ENCODE measurements around the gene FAM221A.
A peak's percentile ranks its signal among the peaks of the same experiment; 100 is the strongest.
"Not testable (repeated sequence)": the region's sequence is repeated elsewhere in the genome, so short reads cannot be mapped to it uniquely, and the experiment has no call there.

FAM221A gene

GRCh38 chr7:23662984-23663313 lies 17.1 kb upstream of the FAM221A start:
- no peak overlapping the region for H3K27ac ChIP-seq

GRCh38 chr7:23664122-23664521 lies 15.9 kb upstream of the FAM221A start:
- H3K9me3 ChIP-seq (replicated peaks in 1 of 11): peaks cover 26 to 56% (median 32%) of the 10 kb centered on the region in 11 experiments
- no peak for TF ChIP-seq Cebpa-rat (IDR thresholded peaks at IDR 0.05)
- H3K4me1 ChIP-seq: no peaks in the 10 kb centered on the region
- H3K9ac ChIP-seq: no peak overlapping the region
- no peak overlapping the region for H3K27ac ChIP-seq
- H3K36me3 ChIP-seq: peaks cover 0 to 4% (median 0%) of the 10 kb centered on the region in 11 experiments; a peak in 2 of 22 replicates
- H3K4me3 ChIP-seq: no peak overlapping the region
- no peaks in the 10 kb centered on the region for H4K20me1 ChIP-seq
- H3K27me3 ChIP-seq: no peaks in the 10 kb centered on the region
- no peak overlapping the region for H3K4me2 ChIP-seq

More at GRCh38 chr7:23662984-23663313, 17.1 kb upstream of the FAM221A start:
- Histone ChIP-seq H3K9ac (no peak overlapping the region), H4K20me1 (no peaks in the 10 kb centered on the region), H3K4me1 (no peaks in the 10 kb centered on the region), H3K36me3 (peaks cover 0 to 5% (median 0%) of the 10 kb centered on the region in 11 experiments; a peak in 3 of 22 replicates), H3K4me3 (no peak overlapping the region), H3K4me2 (no peak overlapping the region), H3K9me3 (replicated peaks in 1 of 11) (peaks cover 37 to 68% (median 43%) of the 10 kb centered on the region in 11 experiments), H3K27me3 (no peaks in the 10 kb centered on the region)
- TF ChIP-seq Cebpa-rat (IDR thresholded peaks at IDR 0.05): no peak

- H3K27me3 ChIP-seq: no peaks in the 10 kb centered on the region
- no peak overlapping the region for H3K4me2 ChIP-seq
- TF ChIP-seq Cebpa-rat (IDR thresholded peaks at IDR 0.05): no peak
- no peaks in the 10 kb centered on the region for H3K4me1 ChIP-seq
- H3K9me3 ChIP-seq (replicated peaks in 1 of 11): peaks cover 0 to 10% (median 5%) of the 10 kb centered on the region in 11 experiments; a peak in 3 of 22 replicates
- H3K36me3 ChIP-seq: no peaks in the 10 kb centered on the region
- no peak overlapping the region for H3K9ac ChIP-seq
- H3K4me3 ChIP-seq: no peak overlapping the region
- H4K20me1 ChIP-seq: no peaks in the 10 kb centered on the region
- no peak overlapping the region for H3K27ac ChIP-seq
Measured at GRCh38 chr7:23672033-23672432, 8.0 kb upstream of the FAM221A start.

- H3K27ac ChIP-seq: peak overlapping the region in 10 of 11 experiments; percentile 44 to 80 (median 70); a peak in 20 of 22 replicates
- peaks cover 0 to 24% (median under 1%) of the 10 kb centered on the region in 11 experiments; a peak in 7 of 22 replicates for H3K36me3 ChIP-seq
- peak overlapping the region; percentile 71 to 90 (median 79) for H3K4me3 ChIP-seq
- peak overlapping the region; percentile 70 to 85 (median 77) for H3K9ac ChIP-seq
- no peaks in the 10 kb centered on the region for H3K27me3 ChIP-seq
- H3K4me1 ChIP-seq: peaks cover 0 to 14% (median 8%) of the 10 kb centered on the region in 10 experiments; a peak in 15 of 20 replicates
- H3K4me2 ChIP-seq: peak overlapping the region; percentile 82 to 95 (median 90)
- no peak for TF ChIP-seq Cebpa-rat (IDR thresholded peaks at IDR 0.05)
- peaks cover 0 to 4% (median 0%) of the 10 kb centered on the region in 11 experiments; a peak in 4 of 22 replicates for H4K20me1 ChIP-seq
- peaks cover 0 to 9% (median 0%) of the 10 kb centered on the region in 11 experiments; a peak in 2 of 22 replicates for H3K9me3 ChIP-seq (replicated peaks in 1 of 11)
Measured at GRCh38 chr7:23680414-23681405, 711 bp downstream of the FAM221A start.

GRCh38 chr7:23684041-23684440 lies 4.0 kb downstream of the FAM221A start:
- not testable (repeated sequence) for H4K20me1 ChIP-seq; H3K9me3 ChIP-seq (replicated peaks in 1 of 11); H3K4me2 ChIP-seq; H3K27ac ChIP-seq; H3K9ac ChIP-seq; H3K27me3 ChIP-seq; H3K4me3 ChIP-seq
- Histone ChIP-seq H3K36me3 (peaks cover 0 to 57% (median 25%) of the 10 kb centered on the region in 11 experiments; a peak in 15 of 22 replicates), H3K4me1 (peaks cover 0 to 14% (median 8%) of the 10 kb centered on the region in 10 experiments; a peak in 15 of 20 replicates)

- Histone ChIP-seq H3K36me3 (peaks cover 6 to 74% (median 39%) of the 10 kb centered on the region in 11 experiments; a peak in 20 of 22 replicates), H3K4me1 (peaks cover 0 to 14% (median 8%) of the 10 kb centered on the region in 10 experiments; a peak in 15 of 20 replicates), H3K4me2 (no peak overlapping the region), H4K20me1 (peaks cover 0 to 8% (median 0%) of the 10 kb centered on the region in 11 experiments; a peak in 5 of 22 replicates), H3K27ac (no peak overlapping the region), H3K27me3 (no peaks in the 10 kb centered on the region), H3K9ac (no peak overlapping the region), H3K9me3 (replicated peaks in 1 of 11) (no peaks in the 10 kb centered on the region), H3K4me3 (no peak overlapping the region)
- TF ChIP-seq Cebpa-rat (IDR thresholded peaks at IDR 0.05): no peak
Measured at GRCh38 chr7:23685731-23686130, 5.7 kb downstream of the FAM221A start.

GRCh38 chr7:23687011-23687410 lies 7.0 kb downstream of the FAM221A start:
- Histone ChIP-seq H3K4me1 (peaks cover 0 to 4% (median 0%) of the 10 kb centered on the region in 10 experiments; a peak in 1 of 20 replicates), H4K20me1 (peaks cover 0 to 8% (median 0%) of the 10 kb centered on the region in 11 experiments; a peak in 3 of 22 replicates), H3K36me3 (peaks cover 13 to 87% (median 50%) of the 10 kb centered on the region in 11 experiments; a peak in 20 of 22 replicates), H3K9ac (no peak overlapping the region), H3K27ac (no peak overlapping the region), H3K4me3 (no peak overlapping the region), H3K9me3 (replicated peaks in 1 of 11) (no peaks in the 10 kb centered on the region), H3K4me2 (no peak overlapping the region), H3K27me3 (no peaks in the 10 kb centered on the region)
- TF ChIP-seq Cebpa-rat (IDR thresholded peaks at IDR 0.05): no peak

GRCh38 chr7:23689165-23689564 lies 9.2 kb downstream of the FAM221A start:
- Histone ChIP-seq H3K9ac (no peak overlapping the region), H3K36me3 (peaks cover 27 to 97% (median 63%) of the 10 kb centered on the region in 11 experiments), H3K4me3 (no peak overlapping the region), H3K9me3 (replicated peaks in 1 of 11) (peaks cover 0 to 17% (median 12%) of the 10 kb centered on the region in 11 experiments; a peak in 18 of 22 replicates), H4K20me1 (peaks cover 0 to 8% (median 0%) of the 10 kb centered on the region in 11 experiments; a peak in 3 of 22 replicates), H3K27me3 (no peaks in the 10 kb centered on the region), H3K27ac (no peak overlapping the region), H3K4me2 (no peak overlapping the region), H3K4me1 (no peaks in the 10 kb centered on the region)
- TF ChIP-seq Cebpa-rat (IDR thresholded peaks at IDR 0.05): no peak

- peaks cover 40 to 99% (median 76%) of the 10 kb centered on the region in 11 experiments for H3K36me3 ChIP-seq
- H3K27ac ChIP-seq: no peak overlapping the region
- no peaks in the 10 kb centered on the region for H3K4me1 ChIP-seq
- H4K20me1 ChIP-seq: peaks cover 0 to 1% (median 0%) of the 10 kb centered on the region in 11 experiments; a peak in 1 of 22 replicates
- no peak overlapping the region for H3K4me2 ChIP-seq
- H3K9ac ChIP-seq: no peak overlapping the region
- peaks cover 0 to 17% (median 12%) of the 10 kb centered on the region in 11 experiments; a peak in 18 of 22 replicates for H3K9me3 ChIP-seq (replicated peaks in 1 of 11)
- no peak overlapping the region for H3K4me3 ChIP-seq
- no peaks in the 10 kb centered on the region for H3K27me3 ChIP-seq
- no peak for TF ChIP-seq Cebpa-rat (IDR thresholded peaks at IDR 0.05)
Measured at GRCh38 chr7:23691320-23691719, 11.3 kb downstream of the FAM221A start.
